SW 1271 (cell line): ENCODE results near the gene SNORC.

Experiments
- DNase-seq, 2 experiments: peaks; one replicate each; lab custom pipeline; 2025; lab: John Stamatoyannopoulos, UW

Gene SNORC

DNA sequence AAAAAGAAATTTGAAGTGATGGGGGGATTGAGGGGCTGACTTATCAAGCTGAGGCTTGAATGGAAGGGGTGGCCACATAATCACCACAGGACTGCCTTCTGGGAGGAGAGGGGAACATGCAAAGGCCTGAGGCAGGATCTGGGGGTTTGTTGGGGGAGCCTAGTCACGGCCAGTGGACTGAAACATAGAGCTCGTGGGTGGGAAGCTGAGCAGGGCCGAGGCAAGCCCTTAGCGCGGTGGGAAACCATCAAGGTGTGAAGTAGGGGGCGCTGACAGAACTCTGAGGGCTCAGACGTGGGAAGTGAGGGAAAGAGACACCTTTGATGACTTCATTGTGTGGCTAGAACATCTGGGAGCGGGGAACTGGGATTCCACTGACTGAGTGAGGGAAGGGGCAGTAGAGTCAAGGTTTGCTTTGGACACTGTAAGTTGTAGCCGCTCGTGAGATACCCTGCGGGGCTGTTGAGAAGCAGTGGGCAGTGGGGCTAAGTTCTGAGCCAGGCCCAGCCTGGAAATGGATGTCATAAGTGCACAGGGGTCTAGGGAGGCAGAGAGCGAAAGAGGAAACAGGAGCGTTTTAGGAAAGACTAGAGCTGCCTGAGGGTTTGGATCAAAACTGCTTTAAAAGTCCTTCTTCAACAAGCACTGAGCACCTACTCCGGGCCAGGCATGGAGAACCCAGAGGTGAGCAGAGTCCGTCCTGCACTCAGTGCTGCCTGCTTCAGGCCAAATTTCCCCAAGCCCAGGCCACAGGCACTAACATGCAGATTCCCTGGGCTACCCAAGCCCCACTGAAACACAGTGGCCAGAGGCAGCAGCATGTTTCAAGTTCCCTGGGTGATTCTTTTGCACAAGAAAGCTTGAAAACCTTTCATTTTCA, 686 bp upstream of the SNORC start:
- no peak for DNase-seq

DNA sequence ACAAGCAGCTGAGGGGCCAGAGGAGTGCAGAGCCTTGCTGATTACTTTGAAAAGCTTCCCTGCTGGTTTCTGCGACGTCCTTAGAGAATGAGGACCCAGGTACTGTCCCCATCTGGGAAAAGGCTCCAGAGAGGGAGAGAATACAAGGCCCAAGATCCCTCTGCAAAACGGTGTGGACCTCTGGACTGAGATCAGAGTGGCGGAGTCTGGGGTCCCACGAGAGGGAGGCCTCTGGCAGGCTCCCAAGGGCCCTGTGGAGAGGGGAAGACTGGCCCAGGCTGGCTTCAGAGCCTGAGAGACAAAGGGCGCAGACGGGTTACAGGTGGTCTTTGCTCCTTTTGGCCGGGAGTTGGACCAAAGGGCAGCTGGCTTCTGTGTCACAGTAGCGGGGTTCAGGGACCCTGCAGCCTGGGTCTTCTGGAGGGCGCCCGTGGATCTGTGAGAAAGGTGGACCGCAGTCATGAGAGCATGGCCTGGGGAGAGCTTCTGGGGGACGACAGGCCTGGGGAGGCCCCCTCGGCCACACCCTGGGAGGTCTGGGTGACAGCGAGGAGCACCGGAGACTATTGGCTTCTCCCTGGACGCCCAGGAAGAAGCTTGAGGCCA, 805 bp downstream of the SNORC start:
- no peak for DNase-seq

DNA sequence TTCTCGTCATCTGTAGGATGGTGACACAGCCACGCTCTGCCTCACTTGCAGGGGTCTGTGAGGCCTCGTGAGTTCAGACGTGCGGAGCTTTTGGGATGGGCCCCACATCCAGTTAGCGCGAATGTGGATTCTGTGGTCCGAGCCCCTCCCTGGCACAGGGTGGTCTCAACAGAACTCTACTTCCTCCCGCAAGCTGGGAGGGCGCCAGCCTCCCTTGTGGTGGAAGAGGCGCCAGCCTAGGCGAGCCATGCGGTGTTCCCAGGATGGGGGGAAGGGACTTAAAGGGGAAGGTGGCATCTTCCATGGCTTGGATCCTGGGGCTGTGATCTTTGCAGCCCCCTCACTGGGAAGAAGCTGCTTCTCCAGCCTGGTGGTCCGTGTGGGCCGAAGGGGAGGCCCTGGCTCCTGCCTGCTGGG, 1.4 kb downstream of the SNORC start:
- DNase-seq = no peak

DNA sequence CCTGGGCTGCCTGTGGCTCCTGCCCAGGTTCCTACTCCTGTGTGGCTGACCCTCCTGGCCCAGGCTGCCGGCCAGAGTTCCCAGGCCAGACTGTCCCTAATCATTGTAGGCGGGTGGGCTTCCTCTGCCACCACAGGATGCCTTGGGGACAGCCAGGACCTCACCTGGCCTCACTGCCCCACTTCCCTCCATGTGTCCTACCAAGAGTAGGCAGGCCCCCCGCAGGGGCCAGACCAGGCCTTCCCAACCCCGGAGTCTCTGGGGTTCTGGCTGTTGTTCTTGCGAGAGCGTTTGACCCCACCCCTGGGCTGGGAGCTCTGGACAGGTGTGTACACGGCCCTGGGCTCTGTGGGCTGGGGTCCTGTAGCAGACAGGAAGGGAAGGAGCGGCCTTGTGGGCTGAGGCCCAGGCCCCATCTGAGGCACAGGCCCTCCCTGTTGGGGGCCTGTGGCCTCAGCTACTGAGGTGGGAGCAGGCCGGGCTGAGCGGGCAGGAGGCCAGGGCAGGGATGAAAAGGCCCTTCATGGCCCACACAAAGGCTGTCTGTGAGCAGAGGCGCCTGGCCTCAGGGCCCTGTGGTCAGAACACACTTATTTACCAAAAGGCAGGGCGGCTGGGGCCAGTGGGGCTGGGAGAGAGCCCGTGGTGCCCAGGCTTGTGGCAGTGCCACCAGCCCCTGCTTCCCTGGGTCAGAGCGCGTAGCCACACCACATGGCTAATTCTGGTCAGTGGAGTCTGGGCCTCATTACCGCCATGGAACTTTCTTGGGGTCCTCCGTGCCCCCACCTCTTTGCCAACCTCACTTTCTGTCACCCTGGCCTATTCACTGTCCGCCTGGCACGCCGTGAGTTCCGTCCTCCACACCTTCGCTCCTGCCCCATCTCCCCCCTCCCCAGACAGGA, 2.0 kb downstream of the SNORC start:
- no peak for DNase-seq

DNA sequence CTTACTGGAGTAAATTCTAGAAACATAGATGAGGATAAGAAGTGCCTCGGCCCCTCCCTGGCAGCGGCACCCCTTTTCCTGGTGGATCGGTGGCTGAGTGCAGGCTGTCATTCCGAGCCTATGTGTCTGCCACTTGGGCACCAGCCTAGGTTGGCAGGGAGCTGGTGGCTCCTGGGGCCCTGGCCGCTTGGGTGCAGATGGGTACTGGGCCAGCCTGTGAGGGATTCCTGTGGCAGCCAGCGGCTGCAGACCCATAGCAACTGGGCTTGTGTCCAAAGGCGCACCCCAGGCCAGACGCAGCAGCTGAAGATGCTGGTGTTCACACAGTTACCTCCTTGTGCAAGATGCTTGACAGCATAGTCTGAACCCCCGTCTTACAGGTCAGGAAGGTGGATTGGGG, 2.8 kb downstream of the SNORC start:
- DNase-seq = no peak

DNA sequence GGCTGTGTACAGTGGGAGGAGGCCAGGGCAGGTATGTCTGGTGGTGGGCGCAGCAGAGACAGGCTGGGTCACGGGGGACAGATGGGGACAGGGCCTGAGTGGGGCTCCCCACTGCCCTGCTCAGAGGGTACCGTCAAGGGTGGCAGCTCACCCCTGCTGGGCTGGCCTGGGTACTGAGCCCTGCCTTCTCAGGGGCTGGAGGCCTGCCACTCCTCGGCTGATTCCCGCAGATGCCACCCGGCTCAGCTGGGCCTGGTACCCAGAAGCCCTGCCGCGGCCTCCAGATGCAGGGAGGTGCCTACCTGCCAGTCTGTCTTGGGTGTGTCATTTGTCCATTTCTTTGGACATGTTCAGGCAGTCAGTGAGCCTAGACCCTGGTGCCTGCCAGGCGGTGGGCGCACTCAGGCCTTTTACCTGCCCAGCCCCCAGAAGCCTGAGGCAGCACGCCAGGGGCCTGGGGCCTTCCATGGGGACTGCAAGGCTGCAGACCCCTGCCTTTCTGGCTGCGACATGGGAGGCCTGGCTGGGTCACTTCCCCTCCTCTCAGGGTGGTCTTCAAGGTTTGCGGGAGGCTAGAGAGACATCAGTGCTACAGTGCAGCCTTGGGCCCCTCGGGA, 3.3 kb downstream of the SNORC start:
- DNase-seq = no peak

DNA sequence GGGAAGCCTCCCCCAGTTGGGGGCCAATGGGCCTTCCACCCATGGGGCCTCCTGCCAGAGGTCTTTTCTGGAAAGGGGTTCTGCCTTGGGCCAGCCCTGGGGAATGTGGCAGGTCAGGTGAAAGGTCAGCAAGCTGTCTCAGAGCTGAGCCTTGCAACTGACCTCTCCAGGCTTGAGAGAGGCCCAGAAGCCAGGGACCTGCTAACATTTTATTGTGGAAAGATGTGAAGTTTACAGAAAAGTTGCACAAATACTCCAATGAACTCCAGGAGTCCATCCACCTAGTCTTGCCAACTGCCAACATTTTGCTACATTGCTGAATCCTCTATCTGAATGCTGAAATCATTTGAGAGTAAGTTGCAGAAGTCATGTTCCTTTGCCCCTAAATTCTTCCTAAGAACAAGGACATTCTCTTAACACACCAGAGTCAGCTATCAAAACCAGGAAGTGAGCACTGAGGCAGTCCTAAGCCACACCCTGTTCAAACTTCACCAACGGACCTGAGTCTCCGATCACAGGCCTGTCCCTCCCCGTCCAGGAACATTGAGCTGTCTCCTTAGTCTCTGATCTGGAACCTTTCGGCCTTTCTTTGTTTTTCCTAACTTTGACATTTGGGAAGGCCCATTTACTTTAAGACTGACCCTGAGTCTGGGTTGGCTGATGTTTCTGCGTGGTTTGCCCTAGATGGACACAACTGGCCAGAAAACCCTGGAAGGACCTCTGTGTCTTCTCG, 4.0 kb downstream of the SNORC start:
- DNase-seq = no peak

DNA sequence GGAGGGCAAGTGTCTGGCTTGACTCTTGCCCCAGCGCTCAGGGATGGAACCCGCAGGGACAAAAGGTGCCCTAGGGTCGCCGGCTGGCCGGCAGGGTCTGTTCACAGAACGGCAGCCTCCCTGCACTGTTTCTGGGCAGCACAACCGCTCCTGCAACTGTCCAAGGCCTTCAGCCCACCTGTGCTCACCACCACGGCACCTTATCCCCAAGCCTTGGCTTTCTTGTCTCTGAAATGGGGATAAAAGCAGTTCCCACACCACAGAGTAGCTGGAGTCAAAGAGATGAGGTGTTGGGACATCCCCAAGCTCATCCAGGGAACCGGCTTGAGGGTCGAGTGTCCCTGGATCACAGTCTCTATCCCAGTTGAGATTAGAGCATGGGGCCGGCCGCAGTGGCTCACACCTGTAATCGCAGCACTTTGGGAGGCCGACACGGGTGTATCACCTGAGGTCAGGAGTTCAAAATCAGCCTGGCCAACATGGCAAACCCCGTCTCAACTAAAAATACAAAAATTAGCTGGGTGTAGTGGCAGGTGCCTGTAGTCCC, 4.7 kb downstream of the SNORC start:
- DNase-seq = no peak

DNA sequence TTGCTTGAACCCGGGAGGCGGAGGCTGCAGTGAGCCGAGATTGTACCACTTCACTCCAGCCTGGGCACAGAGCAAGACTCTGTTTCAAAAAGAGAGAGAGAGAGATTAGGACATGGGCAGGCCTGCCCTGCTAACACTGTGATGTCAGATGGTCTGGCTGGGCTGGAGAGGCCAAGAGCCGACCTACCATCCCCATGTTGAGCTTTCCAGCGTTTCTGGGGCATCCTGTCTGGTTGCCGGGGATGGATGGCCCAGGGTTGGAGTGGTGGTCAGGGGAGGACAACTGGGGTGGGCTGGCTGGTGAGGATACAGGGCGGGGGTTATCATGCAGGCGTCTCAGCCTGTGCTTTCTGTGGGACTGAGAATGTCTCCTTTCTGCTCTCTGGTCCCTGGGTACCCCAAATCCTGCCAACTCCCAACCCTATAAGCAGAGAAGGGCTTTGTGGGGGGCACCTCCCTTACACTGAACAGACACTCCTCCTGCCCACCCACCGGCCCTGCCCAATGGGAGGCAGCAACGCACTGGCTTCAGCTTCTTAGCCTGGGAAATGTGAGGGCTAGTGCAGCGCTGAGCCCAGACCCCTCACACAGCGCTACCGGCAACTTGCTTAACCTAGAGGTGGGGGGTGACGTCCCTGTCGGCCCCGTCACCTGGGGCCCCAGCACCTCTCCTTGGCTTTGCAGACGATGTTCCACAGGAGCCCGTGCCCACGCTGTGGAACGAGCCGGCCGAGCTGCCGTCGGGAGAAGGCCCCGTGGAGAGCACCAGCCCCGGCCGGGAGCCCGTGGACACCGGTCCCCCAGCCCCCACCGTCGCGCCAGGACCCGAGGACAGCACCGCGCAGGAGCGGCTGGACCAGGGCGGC, 5.4 kb downstream of the SNORC start:
- no peak for DNase-seq

DNA sequence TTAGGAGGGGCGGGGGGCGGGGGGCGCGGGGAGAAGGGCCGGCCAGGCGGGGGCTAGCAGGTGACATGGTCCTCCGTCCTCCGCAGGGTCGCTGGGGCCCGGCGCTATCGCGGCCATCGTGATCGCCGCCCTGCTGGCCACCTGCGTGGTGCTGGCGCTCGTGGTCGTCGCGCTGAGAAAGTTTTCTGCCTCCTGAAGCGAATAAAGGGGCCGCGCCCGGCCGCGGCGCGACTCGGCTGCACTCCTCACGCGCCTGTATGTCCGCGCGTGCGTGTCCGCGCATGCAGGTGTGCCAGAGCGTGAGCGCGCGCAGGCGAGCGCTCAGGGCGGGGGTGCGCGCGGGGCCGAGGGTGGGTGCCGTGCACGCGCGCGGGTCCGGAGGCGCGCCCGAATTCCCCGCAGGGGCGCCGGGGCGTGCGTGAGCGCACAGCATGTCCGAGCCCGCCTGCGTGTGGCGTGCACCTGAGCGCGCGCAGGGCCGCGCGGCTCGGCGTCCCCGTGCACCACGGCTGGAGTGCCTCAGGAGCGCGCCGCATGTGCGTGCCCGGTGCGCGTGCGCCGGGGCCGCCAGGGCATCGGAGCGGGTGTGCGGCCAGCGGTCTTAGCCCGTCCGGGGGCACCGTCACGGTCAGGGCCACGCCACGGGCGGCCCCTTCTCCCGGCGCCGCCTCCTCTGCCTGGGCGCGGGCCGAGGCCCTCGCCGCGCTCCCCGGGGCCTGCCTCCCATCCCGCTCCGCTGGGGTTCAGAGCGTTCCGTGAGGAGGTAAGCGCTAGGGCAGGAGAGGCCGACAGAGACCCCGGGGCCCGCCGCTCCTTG, 6.3 kb downstream of the SNORC start:
- no peak for DNase-seq

DNA sequence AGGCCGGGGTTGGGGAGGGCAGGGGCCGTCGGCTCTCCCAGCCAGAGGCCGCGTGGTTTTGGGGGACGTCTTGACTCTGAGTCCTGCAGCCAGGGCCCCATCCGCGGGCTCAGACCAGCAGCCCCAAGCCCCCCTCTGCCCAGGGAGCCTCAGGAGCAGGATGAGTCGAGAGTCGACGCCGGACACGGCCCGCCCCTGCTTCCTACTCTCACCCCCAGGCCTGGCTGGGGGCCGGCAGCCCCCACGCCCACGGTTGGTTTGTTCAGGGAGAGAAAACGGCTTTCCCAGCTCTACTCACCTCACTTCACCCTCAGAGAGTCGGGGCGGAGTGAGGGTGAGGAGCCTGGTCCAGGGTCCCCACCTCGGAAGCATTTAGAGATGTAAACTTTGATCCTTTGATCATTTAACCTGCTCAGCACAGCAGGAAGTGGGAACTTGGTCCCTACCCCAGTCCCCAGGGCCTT, 6.9 kb downstream of the SNORC start:
- no peak for DNase-seq

DNA sequence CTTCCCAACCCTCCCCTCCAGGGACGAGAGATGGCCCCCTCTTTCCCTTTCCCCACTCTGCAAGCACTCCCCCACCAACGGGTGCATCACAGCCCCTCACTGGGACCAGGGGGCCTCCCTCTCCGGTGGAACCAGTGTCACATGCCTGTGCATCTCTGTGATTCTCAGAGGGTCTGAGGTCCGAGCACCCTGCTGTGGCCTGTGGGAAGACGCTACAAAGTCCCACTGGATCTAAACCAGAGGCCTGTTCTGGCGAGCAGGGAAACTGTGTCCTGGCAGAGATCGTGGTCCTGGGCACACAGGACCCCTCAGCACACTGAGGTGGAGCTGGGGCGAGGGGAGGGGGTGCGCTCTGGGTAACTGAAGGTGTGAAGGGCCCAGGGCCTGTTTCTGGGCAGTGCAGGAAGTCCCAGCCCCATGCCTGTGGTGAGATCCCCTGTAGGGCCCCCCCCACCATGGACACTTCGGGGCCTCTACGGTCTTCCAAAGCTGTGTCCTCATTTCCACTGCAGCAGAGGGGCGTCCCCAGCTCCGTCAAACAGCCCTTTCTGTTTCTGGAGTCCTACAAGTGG, 8.0 kb downstream of the SNORC start:
- DNase-seq = no peak

DNA sequence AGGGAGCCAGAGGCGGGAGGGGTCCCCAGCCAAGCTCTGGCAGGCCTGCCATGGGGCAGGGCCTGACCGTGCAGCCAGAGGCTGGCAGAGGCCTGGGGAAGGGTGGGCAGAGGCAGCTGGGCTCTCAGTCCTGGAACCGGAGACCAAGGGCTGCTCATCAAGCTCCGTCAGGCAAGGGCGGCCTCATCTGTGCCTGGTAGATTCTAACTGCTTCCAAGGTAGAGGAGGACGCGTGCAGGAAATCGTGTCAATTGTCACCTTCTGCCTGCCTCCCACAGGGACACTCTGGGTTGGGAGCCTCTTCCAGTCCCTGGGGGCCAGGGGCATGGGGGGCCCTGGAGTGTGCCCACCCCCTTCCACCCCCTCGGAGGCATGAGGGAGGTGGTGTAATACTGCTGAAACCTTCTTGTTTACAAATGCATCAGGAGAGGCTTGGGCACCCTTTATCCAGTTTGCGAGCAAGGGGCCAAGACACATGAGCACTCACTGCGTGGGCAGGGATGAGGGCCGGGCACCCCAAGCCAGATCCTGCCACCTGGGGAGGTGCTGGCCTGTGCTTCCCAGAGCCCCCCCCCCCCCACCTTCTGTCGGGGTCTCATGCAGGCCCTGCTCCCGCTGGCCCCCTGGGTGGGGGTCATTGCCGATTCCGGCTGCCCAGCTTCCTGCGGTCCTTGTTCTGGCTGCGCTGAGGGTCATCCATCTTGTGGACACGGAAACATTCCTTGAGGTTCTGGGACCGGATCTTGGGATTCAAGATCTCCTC, 9.0 kb downstream of the SNORC start:
- no peak for DNase-seq

DNA sequence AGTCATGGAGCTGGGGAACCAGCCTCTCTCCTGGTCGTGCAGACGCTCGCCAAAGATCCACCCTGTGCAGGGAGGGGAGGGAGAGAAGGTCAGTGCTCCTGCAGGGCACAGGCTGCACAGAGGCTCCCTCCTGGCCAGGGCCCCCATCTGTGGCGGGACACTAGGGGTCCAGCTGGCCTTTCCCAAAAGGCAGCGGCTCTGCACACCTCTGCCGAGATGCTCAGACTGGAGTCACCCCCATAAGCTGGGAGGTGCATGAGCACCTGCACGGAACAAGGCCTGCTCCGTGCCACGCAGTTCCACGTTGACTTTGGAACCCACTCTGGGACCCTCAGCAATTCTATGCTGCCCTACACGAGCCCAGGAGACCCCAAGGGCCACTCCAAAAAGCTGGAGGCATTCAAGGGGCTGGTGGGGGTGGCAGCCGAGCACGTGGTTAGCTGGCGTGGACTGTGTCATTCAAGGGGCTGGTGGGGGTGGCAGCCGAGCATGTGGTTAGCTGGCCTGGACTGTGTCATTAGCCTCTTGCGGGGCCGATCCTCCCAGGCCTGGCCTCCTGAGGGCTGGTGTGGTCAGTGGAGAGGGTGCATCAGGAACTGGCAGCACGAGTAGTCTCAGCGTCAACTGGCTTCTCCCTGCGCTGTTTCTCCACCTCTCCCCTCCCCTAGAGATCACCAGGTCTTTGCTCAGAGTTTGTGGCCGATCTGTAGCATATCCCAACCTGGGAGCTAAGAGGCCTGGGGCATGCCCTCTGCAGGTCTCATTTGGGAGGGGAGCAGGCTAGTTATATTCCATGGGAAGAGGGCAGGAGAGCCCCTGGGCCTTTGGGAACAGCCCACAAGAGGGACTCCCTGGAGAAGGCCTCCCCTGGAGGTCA, 9.8 kb downstream of the SNORC start:
- DNase-seq = no peak

DNA sequence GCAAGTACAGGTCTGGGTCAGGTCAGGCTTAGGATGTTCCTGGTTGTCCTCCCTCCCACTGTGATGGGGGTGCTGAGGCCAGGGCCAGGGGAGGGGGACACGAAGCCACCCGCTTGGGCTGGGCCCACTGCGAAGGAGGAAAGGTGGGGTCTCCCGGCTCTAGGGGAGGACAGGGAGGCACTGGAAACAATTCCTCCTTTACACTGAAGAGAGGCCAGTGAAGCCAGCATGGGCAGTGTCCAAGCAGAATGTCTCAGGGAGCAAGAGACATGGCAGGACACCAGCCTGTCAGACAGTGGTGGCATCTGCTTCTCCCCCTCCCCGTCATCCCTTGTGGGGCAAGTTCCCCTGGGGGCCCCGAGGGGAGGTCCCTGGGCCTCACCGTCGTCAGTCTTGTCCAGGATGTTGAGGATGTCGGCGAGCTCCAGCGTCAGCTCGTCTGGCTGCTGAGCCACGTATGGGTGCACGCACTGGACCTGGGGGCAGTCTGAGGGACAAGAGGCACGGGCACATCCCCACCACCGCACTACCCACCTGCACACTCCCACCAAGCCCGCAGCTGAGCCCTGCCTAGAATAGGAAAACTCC, 10.8 kb downstream of the SNORC start:
- DNase-seq = no peak

DNA sequence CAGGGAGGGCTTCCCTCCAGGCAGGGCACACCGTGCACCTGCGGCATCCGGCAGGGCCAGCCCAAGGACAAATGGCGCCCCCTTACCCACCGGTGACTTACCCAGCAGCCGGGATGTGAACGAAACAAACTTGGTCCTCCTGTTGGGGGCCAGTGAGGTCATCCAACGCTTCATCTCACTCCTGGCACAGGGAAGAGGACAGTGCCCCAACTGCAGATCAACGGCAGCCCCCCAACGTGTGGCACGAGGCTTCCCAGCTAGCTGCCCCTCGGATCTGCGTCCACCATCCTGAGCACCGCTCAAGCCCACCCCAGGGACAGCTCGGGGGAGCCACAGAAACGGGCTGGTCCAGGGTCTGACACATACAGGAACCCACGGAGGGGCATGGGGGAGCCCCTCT, 12.0 kb downstream of the SNORC start:
- no peak for DNase-seq
